GM19372 (cell line): ENCODE results near the gene SLC44A3.

ENCODE experiments used
- ATAC-seq: cut with Tn5 transposase; IDR thresholded peaks from one replicate; pipeline ENCODE4 v1.9.1; 2021; ENCODE audit warnings: mild to moderate bottlenecking, low read depth, moderate library complexity; ENCODE audit not compliant: unreplicated experiment

Gene SLC44A3

DNA sequence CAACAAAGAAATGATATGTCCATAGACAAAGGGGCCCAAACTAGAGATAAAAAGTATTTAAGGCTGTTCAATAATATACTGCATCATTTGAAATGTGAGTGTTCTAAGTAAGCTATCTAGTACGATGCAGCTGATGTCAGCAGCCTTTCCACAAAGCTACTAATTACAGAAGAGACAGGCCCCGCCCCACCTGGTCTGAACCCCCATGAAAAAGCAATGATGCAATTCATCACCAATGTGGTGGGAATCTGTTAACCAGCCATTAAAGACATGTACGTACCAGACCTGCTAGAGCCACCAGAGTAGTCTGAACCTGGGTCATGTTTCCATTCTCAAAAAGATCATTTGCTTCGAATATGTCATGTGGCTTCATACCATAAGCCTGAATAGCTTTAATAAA lies 81.7 kb downstream of the SLC44A3 start:
- ATAC-seq: no peak

DNA sequence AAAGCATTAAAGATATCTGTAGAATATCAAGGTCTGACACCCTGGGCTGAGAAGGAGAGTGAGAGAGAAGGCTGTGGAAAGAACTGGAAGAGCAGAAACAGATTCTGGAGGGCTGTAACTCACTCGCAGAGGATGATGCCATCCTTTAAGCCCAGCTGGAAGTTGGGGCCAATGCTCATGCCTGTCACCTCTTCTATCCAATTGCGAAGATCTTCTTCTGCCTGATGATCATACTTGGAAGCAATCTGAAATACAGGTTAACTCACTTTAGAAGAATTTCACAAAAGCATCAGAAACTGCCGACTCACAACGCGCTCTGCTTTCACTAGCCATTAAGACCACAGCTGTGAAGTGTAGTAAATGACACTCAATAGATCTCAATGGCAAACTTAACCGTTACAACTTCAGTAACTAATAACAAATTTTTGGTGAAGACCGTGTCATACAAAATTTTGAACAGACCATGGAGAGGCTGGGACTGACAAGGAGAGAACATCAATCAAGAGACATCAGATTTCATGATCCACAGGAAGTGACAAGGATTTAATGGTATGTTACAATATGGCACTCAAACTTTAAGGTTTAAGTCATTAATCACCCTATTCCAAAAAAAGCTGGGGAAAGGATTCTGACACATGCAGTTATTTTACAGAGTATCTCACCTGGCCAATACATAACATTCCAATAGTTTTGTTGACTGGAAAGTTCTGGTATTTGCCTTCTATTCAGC lies 83.3 kb downstream of the SLC44A3 start:
- no peak for ATAC-seq

- no peak for ATAC-seq
Measured at GRCh38 chr1:94905207-94905606, 85.0 kb downstream of the SLC44A3 start.

DNA sequence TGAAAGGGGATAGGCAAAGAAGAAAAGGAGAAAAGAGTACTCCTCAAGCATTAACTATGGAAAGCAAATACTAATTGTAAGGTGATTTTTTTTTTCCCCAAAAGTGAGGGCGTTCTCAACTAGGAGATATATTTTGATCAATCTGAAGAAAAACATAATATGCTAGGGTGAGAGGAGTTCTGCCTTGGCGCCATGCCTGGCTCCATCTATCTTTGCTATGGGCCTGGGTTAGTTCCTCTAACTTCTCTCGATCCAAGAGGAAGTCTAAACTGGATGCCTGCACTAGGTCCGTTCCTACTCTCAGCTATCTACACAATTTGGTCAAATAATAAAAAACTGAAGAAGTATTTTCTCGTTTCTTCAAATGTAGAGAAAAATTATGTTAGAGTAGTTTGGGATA lies 86.2 kb downstream of the SLC44A3 start:
- ATAC-seq: no peak

- ATAC-seq: no peak
Measured at GRCh38 chr1:94907136-94907535, 87.0 kb downstream of the SLC44A3 start.

- no peak for ATAC-seq
Measured at GRCh38 chr1:94908190-94908589, 88.0 kb downstream of the SLC44A3 start.

DNA sequence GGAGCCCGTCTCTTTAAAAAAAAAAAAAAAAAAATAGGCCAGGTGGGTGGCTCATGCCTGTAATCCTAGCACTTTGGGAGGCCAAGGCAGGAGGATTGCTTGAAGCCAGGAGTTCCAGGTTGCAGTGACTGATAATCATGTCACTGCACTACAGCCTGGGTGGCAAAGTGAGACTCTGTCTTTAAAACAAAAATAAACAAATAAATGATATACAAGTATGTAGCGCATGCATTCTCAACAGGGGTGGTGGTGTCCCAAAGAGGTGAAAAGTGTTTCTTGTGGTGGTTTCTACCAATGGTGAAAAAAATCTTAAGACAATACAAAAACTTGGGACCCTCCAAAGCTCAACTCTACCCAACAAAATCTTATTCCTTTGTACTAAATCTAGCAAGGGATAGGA lies 88.8 kb downstream of the SLC44A3 start:
- no peak for ATAC-seq

GRCh38 chr1:94909486-94909885 lies 89.3 kb downstream of the SLC44A3 start:
- ATAC-seq: no peak

GRCh38 chr1:94912263-94913184 lies 92.4 kb downstream of the SLC44A3 start:
- no peak for ATAC-seq

- no peak for ATAC-seq
Measured at GRCh38 chr1:94917251-94917650, 97.1 kb downstream of the SLC44A3 start.

- no peak for ATAC-seq
Measured at GRCh38 chr1:94919241-94920030, 99.3 kb downstream of the SLC44A3 start.

GRCh38 chr1:94920061-94920460 lies 99.9 kb downstream of the SLC44A3 start:
- ATAC-seq: no peak

GRCh38 chr1:94921977-94922376 lies 101.8 kb downstream of the SLC44A3 start:
- ATAC-seq: no peak

DNA sequence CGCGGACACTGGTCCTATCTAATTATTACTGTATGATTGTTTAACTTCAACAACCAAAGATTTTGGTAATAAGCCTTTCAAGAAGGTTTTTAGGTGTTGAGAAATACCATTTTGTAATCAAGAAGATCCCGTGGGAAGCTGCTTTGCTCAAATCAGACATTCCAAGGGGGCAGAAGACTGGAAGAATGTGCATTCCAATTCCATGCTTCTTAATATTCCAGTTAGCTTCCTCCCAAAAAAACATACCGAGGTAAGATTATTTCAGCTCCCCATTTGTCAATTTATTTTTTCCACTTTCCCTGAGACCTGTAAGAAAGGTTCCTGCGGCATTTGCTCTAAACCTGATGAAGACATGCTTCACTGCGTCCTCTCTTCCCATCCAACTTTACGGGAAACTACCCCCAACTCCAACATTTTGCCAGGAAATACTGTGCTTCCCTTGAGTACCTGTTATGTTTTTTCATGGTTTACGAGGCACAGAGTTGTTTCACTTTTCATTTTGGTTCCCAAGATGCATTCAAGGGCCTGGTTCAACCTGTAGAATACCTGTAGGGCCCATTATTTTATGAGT lies 102.7 kb downstream of the SLC44A3 start:
- no peak for ATAC-seq

- ATAC-seq: no peak
Measured at GRCh38 chr1:94925004-94925403, 104.8 kb downstream of the SLC44A3 start.

DNA sequence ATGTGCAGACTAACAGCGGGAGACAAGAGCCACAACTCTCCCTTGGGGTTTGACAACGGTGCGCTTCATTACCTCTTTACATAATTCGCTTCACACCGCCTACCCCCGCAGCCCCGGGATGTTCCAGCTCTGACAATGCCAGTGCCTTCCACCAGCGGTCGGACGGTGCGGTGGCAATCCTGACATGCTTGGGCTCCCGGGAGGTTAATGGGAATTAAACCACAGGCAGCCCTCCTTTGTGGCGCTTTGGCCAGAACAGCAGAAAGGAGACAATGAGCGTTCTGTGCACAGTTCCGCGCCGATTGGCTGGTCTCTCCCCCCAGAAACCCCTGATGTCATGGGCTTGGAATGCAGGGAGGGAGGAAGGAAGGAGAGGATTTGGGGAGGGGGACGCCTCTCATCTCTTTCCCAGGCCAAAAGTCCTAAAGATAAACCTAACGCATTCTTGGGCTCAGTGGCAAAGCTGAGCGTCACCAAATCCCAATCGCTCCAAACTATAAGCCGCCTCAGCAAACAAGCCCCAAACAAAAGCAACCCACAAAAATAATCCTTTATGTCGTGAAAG lies 105.5 kb downstream of the SLC44A3 start:
- no peak for ATAC-seq

DNA sequence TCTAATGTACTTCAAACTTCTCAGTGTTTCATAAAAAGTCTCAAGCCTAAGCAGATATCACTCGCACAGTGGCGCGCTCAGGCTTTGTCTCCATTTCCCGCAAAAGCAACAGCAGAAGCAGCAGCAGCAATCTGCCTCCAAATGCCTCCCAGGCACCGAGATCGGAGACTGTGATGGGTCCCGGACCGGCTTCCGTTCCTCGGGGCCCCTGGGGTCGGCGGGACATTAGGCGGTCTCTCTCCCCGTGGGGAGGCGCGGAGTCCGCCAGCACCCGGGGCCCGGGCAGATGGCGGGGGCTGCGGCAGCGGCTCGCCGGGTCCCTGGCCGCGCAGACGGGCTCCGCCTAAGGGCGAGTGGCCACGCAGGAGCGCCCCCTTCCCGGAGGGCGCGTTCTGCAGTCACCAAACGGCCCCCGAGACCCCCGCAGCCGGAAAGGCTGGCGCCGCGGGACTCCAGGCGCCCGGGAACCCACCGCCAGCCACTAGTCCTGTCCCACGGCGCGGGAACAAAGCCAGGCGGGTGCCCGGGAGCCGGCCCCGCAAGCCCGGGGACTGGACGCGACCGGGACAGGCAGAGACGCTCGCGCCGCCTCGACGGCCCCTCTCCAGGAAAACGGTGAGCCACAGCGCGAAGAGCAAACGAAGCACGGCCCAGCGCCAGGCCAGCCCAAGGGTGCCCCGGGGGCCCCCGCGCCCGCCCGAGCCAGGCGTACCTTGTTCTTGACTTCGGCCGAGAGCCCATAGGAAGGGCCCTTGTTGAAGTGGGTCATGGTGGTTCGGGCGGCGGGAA lies 106.2 kb downstream of the SLC44A3 start:
- ATAC-seq: peak; percentile 23

DNA sequence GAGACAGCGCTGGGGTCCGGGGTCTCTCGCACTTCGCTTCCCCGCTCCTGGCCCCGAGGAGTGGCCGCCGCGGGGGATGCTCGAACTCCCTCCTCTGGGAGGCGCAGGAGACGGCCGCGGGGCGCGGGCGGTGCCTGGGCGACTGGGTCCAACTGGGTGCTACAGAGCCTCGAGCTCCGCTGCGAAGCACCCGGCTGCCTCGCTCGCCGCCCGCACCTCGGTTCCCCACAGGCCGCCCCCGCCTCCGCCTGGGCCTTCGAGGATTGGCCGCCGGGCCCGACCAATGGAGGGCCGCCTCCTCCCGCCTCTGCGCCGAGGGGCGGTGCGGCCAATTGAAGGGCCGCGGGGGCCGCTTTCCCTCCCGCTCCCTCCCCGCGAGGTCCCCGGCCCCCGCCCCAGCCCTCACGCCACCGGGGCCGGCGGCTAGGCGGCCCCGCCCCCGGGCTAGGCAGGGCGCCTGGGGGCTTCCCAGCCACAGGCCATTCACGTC lies 106.8 kb downstream of the SLC44A3 start, which contains the start of gene CNN3:
TSS of gene CNN3 (minus strand) at position 196 of the 490 bp plus-strand sequence. CDS start 216 bp downstream, outside the sequence.
- ATAC-seq: peak; percentile 83
